GM12865 (cell line): ENCODE measurements around the gene SNN.

ENCODE experiments used
- DNase-seq: peaks from one replicate; pipeline ENCODE4 v3.0.0; 2010; ENCODE audit warnings: low read depth
- H3K4me3 ChIP-seq: 2 replicates; pipeline ENCODE4 v1.5.1; 2011; ENCODE audit warnings: mild to moderate bottlenecking, low read depth, low read length, control low read depth
- CTCF ChIP-seq: IDR thresholded peaks from 2 replicates; pipeline ENCODE4 v1.5.1; 2011; ENCODE audit warnings: low read length, control low read depth, low read depth, inconsistent platforms; ENCODE audit not compliant: insufficient read depth; ENCODE audit errors: missing control alignments

Gene SNN

GRCh38 chr16:11696266-11697012 lies 28.2 kb downstream of the SNN start:
- no peak overlapping the region for H3K4me3 ChIP-seq
- no peak for TF ChIP-seq CTCF
- DNase-seq = no peak

DNA sequence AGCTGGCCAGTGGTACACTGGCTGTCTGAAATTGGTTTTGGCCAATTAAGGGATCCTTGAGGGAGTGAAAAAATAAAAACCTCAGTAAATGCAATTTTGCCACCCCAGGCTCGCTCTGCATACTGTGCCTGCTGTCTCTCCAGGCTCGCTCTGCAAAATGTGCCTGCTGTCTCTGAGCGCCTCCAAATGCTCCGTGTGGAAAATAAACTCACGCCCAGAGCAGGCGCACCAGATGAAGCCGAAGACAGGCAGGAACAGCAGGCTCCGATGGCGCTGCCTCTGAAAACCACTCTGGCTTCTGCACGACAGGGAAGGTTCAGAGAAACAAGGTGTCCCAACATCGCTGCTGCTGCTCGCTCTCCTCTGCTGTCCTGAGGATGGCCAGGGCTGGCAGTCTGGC lies 29.1 kb downstream of the SNN start:
- DNase-seq = no peak
- H3K4me3 ChIP-seq = no peak overlapping the region
- TF ChIP-seq CTCF = no peak

- no peak for TF ChIP-seq CTCF
- DNase-seq = no peak
- no peak overlapping the region for H3K4me3 ChIP-seq
Observed at GRCh38 chr16:11698271-11698689, 30.0 kb downstream of the SNN start.

DNA sequence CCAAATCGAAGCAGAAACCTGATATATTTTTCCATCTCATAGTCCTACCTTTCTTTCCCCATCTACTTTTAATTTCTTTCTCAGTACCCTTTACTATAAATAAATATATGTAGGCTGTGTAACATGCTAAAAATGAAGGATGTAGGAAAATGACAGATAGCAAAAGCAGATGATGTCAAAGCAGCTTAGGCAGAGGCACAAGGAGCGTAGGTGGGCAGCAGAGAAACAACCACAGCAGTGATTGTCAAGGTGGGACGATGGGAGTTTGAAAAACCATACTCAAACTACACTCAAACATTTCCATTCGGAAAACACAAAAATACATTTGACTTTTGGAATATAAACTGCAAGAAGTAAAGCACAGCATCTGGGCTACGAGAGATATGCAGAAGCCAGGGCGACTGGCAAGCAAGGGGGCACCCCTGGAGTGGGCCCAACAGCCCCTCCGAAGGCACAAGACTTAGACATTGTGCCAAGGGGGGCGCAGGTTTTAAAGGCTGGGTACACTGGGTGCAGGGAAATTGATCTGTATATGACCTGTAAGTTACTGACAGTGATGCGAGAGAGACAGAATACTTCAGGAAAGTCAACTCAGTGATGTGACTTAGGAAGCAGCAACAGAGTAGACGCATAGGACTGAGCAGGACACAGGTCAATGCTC lies 31.1 kb downstream of the SNN start:
- TF ChIP-seq CTCF = no peak

DNA sequence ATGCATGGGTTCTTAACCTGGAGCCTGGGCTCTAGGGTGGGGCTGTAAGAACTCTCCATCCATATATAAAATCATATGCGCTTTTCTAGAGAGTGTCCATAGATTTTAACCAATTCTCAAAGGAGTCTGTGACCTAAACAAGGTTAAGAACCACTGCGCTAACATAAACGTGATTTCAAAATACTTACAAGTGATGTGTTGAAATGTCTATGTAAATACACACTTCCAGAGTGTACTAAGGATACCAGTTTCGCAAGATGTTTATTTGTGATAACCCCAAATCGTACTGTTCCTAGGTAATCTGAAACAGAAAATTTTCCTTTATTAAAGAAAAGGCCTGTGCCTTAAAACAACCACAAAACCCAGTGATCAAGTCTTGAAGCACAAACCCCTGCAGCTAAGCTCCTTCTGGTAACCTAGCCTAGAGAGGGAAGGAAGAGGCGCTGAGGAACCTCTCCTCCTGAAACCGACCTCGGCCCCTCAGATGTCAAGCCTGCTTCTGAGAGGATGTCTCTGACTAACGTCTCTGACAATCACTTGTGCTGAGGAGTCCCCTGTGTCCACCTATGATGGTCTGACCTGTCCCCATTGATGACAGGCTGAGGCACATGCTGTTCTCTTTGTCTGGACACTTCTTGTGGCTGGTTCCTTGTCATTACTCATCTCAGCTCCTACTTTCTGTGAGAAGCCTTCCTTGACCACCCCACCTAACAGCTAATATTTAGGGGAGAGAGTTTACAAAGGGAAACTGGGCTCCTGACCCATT lies 32.2 kb downstream of the SNN start:
- DNase-seq = no peak
- TF ChIP-seq CTCF = no peak
- no peak overlapping the region for H3K4me3 ChIP-seq

More for the DNA sequence above, 31.1 kb downstream of the SNN start:
- H3K4me3 ChIP-seq = no peak overlapping the region
- no peak for DNase-seq

- no peak overlapping the region for H3K4me3 ChIP-seq
- no peak for TF ChIP-seq CTCF
- no peak for DNase-seq
Observed at GRCh38 chr16:11705311-11706025, 37.2 kb downstream of the SNN start.
